Activated CD4-positive, alpha-beta memory T cell treated with anti-CD3 and anti-CD28 coated beads for 36 hours (primary cell): Measurements from ENCODE around the gene NAA20. TPM values are rescaled to one million over a fixed set of nuclear protein-coding genes. Genes with fewer than 3 reads are reported as not detected.

ENCODE experiments used
- CTCF ChIA-PET: fragments of 350-600 bp; sonication (Branson Sonifier 250); formaldehyde crosslinking; loops from one replicate; lab custom pipeline; 2021; ENCODE audit warnings: antibody characterized with exemption, inconsistent platforms; lab: Charles Lee
- POLR2A ChIA-PET: fragments of 350-600 bp; sonication (Branson Sonifier 250); formaldehyde crosslinking; loops from one replicate; lab custom pipeline; 2021; ENCODE audit warnings: antibody characterized with exemption; lab: Charles Lee
- DNase-seq: peaks from one replicate; pipeline ENCODE4 v3.0.0-alpha.2; 2020
- H3K27ac Mint-ChIP-seq: one replicate; pipeline ENCODE4 v1.8.0; 2021; ENCODE audit warnings: mixed read lengths
- H3K27me3 Mint-ChIP-seq: one replicate; pipeline ENCODE4 v1.8.0; 2021; ENCODE audit warnings: mixed read lengths
- H3K36me3 Mint-ChIP-seq: one replicate; pipeline ENCODE4 v1.8.0; 2021; ENCODE audit warnings: mixed read lengths
- H3K4me1 Mint-ChIP-seq: one replicate; pipeline ENCODE4 v1.8.0; 2021; ENCODE audit warnings: low read depth, mixed read lengths
- H3K4me3 Mint-ChIP-seq: one replicate; pipeline ENCODE4 v1.8.0; 2021; ENCODE audit warnings: mild to moderate bottlenecking, mixed read lengths
- H3K9me3 Mint-ChIP-seq: one replicate; pipeline ENCODE4 v1.8.0; 2021; ENCODE audit warnings: mixed read lengths
- intact Hi-C: fragments of 100-400 bp; cut with micrococcal nuclease; formaldehyde crosslinking; loops from one replicate; pipeline ENCODE4 v1.15.1; 2023
- total RNA-seq, 2 experiments: library from RNA; stranded (reverse); gene quantifications; one replicate each; pipeline ENCODE4 v1.2.3, GENCODE V29; 2021

Gene NAA20
- total RNA-seq, 2 experiments from 2014 or later = 82.6 to 82.9 TPM

DNA sequence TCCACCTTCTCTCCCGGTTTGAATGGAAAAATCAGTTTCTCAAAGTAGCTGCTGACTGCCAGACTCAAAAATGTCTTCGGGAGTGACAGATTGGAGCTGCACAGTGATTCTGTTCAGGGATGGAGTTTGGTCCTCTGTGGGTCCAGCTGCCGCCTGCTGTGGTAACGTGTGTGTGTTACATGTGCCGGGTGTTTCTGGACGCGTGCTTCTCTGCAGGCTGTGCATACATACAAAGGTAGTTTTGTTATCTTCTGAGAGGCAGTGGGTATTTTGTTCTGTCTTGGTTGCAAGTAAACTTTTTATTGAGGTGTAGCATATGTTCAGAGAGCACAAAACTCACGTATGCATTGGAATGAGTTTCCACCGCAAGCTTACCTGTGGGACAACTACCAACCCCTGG is 41.3 kb upstream of the NAA20 start:
- Mint-ChIP-seq H3K36me3 (no peaks in the 10 kb centered on the region), H3K4me3 (no peak overlapping the region), H3K27me3 (no peaks in the 10 kb centered on the region), H3K27ac (no peak overlapping the region), H3K4me1 (peaks cover 28% of the 10 kb centered on the region), H3K9me3 (peaks cover 3% of the 10 kb centered on the region)
- DNase-seq = no peak
- intact Hi-C loops = no loop called here
- ChIA-PET CTCF (interaction anchor here (0.8 kb wide), 1 partner anchor 9 kb away, joined by 3 read pairs; no protein-coding TSS in a partner anchor), POLR2A (no interaction called here)

DNA sequence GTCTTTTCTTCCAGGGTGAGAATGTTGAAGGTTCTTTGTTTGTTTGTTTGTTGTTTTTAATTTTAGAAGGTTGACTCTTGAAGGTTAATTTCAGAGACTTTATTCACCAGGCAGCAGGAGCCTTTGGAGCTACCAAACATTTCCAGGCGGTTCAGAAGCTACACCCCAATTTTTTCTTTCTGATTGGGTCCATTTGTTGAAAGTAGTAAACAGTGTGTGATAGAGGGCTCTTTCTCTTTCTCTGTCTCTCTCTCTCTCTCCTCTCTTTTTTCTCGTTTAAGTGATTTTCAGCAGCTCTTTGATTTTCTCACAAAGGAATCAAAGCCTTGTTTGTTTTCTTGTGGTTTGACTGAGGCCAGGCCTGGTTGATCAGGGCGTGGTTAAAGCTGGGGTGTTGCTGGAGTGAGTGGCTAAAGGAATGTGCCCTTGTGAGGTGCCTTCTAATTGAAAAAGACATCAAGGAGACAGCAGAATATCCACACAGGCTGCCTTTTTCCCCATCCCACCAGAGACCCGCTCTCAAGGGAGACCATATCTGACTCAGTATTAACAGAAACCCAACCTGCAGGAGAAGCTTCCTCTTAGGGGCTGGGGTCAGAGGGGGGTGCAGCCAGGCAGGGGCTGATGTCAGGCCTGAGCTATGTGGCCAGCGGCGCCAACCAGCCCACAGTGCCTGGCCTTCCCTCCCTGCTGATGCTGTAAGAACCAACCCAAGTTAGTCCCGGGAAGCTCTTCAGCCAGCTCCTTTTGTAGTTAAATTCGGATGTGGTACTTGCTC is 40.4 kb upstream of the NAA20 start:
- DNase-seq = no peak
- Mint-ChIP-seq H3K36me3 (no peaks in the 10 kb centered on the region), H3K9me3 (peaks cover 3% of the 10 kb centered on the region), H3K4me3 (no peak overlapping the region), H3K27me3 (no peaks in the 10 kb centered on the region), H3K4me1 (peaks cover 28% of the 10 kb centered on the region), H3K27ac (no peak overlapping the region)
- intact Hi-C loops = no loop called here
- ChIA-PET POLR2A (no interaction called here), CTCF (no interaction called here)

DNA sequence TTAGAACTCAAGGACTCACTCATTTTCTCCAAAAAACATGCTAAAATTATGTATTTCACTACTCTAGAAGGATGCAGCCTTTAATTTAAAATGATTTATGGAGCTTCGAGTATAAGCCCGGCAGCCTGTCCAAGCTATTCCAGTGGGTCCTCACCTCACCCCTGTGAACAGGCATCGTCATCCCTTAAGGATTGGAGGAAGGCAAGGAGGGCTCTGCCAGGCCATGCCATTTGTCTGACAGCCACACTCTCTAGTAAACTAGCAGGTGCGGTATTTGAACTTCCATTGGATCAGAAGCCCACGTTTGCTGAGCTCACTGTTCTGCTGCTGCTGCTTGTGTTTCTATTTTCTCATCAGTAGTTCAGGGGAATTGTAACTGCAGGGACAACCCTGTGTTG is 39.8 kb upstream of the NAA20 start:
- Mint-ChIP-seq H3K4me1 (peaks cover 28% of the 10 kb centered on the region), H3K27me3 (no peaks in the 10 kb centered on the region), H3K9me3 (peaks cover 3% of the 10 kb centered on the region), H3K4me3 (no peak overlapping the region), H3K36me3 (no peaks in the 10 kb centered on the region), H3K27ac (no peak overlapping the region)
- DNase-seq = no peak
- POLR2A ChIA-PET = no interaction called here
- CTCF ChIA-PET = interaction anchor here (1.2 kb wide), 1 partner anchor 8 kb away, joined by 3 read pairs; no protein-coding TSS in a partner anchor
- intact Hi-C loops = no loop called here

DNA sequence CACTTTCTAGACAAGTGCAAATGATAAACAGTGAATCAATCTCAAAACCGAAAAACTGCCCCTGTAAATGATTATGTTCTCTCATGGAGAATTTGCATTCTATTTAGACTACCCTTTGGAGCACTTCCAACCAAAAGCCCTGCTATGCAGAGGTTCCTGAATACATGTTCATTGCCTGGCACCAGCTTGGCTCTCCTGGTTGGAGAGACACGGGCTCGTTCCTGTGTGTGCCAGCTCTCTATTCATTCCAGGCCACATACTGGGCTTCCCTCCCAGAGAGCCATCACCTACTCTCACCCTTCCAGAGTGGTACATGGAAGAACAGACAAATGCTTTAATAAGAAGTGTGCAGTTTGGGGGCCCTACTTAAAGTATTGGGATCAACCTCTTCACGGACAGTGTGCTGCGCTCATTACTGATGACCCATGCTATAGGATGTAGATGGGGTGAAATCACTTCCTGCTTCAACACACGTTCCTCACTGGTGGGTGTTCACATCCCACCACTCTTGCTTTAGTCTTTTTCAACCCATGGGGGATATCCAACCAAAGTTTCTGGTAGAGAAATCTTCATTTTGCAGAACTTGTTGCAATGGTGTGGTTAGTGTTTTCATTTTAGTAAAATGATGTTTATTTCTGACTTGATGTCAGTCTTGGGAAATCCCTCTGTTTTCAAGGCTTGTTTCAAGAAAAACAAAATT is 38.5 kb upstream of the NAA20 start:
- no peaks in the 10 kb centered on the region for H3K36me3 Mint-ChIP-seq
- peaks cover 27% of the 10 kb centered on the region for H3K4me1 Mint-ChIP-seq
- DNase-seq = no peak
- intact Hi-C loops = no loop called here
- H3K4me3 Mint-ChIP-seq = no peak overlapping the region
- POLR2A ChIA-PET = no interaction called here
- CTCF ChIA-PET = interaction anchor here (1.1 to 1.2 kb wide), 2 partner anchors 10 to 193 kb away, joined by 3 to 4 read pairs; no protein-coding TSS in a partner anchor
- peaks cover 3% of the 10 kb centered on the region for H3K9me3 Mint-ChIP-seq
- no peaks in the 10 kb centered on the region for H3K27me3 Mint-ChIP-seq
- H3K27ac Mint-ChIP-seq = no peak overlapping the region

DNA sequence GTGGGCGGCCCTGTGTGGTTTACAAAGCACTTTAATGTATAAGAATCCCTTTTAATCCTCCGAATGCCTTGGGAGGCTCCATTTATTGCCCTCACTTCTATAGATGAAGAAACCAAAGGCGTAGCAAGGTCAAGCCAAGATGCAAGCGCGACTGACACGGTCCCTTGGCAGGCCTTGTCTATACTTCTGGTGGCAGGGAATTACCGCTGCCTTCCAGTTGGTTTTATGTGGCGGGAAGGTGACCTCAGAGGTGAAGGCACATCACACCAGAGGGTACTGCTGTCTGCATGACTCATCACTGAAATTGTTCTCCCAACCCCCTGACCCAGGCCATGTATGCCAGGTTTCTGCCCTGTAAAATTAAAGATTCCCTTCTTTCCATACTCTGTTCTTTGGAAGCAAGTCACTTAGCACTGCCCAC is 36.1 kb upstream of the NAA20 start:
- Mint-ChIP-seq H3K27ac (no peak overlapping the region), H3K9me3 (peaks cover 3% of the 10 kb centered on the region), H3K4me1 (peaks cover 20% of the 10 kb centered on the region), H3K27me3 (no peaks in the 10 kb centered on the region), H3K4me3 (no peak overlapping the region), H3K36me3 (no peaks in the 10 kb centered on the region)
- ChIA-PET CTCF (no interaction called here), POLR2A (no interaction called here)
- no peak for DNase-seq
- intact Hi-C loops = no loop called here

DNA sequence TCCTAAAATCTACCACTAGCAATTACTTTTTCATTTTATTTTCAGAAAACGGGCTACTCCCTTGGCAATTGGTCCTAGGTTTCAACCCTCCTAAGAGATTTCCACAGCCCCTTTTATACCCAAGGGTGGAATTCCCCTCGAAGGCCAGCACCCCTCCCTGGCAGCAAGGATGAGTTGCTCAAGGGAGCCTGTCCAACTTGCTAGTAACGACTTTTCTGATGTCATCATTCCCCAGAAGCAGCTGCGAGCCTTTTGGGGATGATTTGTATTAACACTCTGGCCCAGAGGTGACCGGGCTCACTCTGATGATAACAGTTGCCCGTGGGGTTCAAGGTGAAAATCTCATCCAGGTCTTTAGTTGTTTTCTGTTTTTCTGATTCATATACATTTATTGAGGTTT is 30.7 kb upstream of the NAA20 start:
- Mint-ChIP-seq H3K36me3 (no peaks in the 10 kb centered on the region), H3K27ac (no peak overlapping the region), H3K9me3 (no peaks in the 10 kb centered on the region), H3K27me3 (no peaks in the 10 kb centered on the region), H3K4me3 (no peak overlapping the region), H3K4me1 (no peaks in the 10 kb centered on the region)
- no peak for DNase-seq
- ChIA-PET POLR2A (no interaction called here), CTCF (interaction anchor here (1.4 kb wide), 1 partner anchor 199 kb away, joined by 3 read pairs; no protein-coding TSS in a partner anchor)
- intact Hi-C loops = no loop called here

DNA sequence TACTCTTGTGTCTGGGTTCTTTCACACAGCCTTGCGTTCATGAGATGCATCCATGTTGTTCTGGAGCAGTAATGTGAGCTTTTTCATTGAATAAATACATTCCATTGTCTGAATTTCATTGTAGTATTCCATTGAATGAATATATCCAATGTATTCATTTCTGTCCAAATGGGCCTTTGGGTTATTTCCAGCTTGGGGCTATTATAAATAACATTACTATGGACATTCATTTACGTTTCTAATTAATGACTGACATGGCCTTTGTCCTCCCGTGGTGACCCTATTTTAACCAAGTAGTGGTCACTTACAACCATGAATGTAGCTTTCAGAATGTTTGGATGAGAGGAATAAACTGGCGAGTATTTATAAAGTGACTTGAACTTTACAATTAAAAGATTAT is 30.1 kb upstream of the NAA20 start:
- Mint-ChIP-seq H3K4me3 (no peak overlapping the region), H3K9me3 (no peaks in the 10 kb centered on the region), H3K36me3 (no peaks in the 10 kb centered on the region), H3K27me3 (no peaks in the 10 kb centered on the region), H3K4me1 (no peaks in the 10 kb centered on the region), H3K27ac (no peak overlapping the region)
- ChIA-PET POLR2A (no interaction called here), CTCF (interaction anchor here (0.8 to 1.4 kb wide), 2 partner anchors 8 to 200 kb away, joined by 3 read pairs; no protein-coding TSS in a partner anchor)
- intact Hi-C loops = no loop called here
- DNase-seq = no peak

DNA sequence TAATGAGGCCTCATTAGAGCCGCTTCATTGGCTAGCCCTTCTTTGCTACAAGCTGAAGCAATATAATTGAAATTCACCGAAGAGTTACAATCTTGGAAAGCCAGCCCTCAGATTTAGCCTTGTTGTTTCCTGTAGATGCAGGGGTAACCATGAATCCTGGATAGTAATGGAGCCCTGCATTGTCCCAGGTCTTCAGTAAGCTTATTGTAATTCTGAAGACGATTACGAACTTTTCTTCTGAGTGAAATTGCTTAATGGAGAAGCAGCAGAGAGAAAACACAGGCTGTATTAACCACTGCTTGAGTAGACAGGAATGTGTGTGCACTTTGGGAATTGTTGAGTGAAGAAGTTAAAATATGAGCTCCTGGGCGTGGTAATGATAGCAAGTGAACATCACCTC is 26.3 kb upstream of the NAA20 start:
- ChIA-PET POLR2A (no interaction called here), CTCF (interaction anchor here (2.3 kb wide), 1 partner anchor 206 kb away, joined by 6 read pairs; no protein-coding TSS in a partner anchor)
- DNase-seq = no peak
- Mint-ChIP-seq H3K4me1 (no peaks in the 10 kb centered on the region), H3K36me3 (no peaks in the 10 kb centered on the region), H3K27me3 (peaks cover 2% of the 10 kb centered on the region), H3K9me3 (no peaks in the 10 kb centered on the region), H3K27ac (no peak overlapping the region), H3K4me3 (no peak overlapping the region)
- intact Hi-C loops = loop anchor here (10.0 kb wide), 1 partner anchor 86 kb away; no protein-coding TSS in a partner anchor

DNA sequence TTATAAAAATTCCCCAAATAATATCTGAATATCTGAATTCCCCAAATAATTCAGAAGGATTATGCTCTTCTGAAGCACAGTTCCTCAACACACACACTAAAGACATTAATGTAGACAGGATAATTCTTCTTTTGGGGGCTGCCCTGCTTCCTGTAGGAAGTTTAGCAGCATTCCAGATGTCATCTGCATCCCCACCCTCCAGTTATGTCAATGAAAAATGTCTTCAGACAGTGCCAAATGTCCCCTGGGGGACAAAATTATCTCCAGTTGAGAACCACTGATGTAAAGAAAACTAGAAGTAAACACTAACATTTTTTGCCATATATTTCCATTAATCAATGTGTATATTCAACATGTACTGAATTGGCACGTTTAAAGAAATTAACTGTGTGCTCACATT is 25.9 kb upstream of the NAA20 start:
- H3K27me3 Mint-ChIP-seq = peaks cover 2% of the 10 kb centered on the region
- no peaks in the 10 kb centered on the region for H3K9me3 Mint-ChIP-seq
- ChIA-PET POLR2A (no interaction called here), CTCF (interaction anchor here (2.3 kb wide), 1 partner anchor 206 kb away, joined by 6 read pairs; no protein-coding TSS in a partner anchor)
- no peak overlapping the region for H3K4me3 Mint-ChIP-seq
- H3K27ac Mint-ChIP-seq = no peak overlapping the region
- H3K36me3 Mint-ChIP-seq = no peaks in the 10 kb centered on the region
- DNase-seq = no peak
- H3K4me1 Mint-ChIP-seq = no peaks in the 10 kb centered on the region
- intact Hi-C loops = loop anchor here (10.0 kb wide), 1 partner anchor 87 kb away; no protein-coding TSS in a partner anchor

DNA sequence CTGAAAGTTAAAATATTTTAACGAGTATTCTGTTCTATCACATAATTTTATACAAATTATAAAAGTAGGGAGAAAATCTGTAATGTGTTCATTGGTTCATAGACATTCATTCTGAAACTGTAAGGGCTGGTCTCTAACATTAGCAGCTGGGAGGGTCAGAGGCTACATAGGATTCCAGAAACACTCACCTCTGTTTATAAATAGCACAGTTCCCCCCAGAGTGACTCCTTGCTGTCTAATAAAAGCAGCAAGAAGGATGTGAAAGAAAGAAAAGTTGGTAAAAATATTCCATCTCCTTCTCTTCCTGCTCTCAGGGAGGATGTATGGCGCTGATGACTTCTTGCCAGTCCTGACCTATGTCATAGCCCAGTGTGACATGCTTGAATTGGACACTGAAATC is 25.3 kb upstream of the NAA20 start:
- intact Hi-C loops = loop anchor here (10.0 kb wide), 1 partner anchor 87 kb away; no protein-coding TSS in a partner anchor
- DNase-seq = no peak
- no peak overlapping the region for H3K27ac Mint-ChIP-seq
- no peak overlapping the region for H3K4me3 Mint-ChIP-seq
- POLR2A ChIA-PET = no interaction called here
- CTCF ChIA-PET = interaction anchor here (2.3 kb wide), 1 partner anchor 207 kb away, joined by 6 read pairs; no protein-coding TSS in a partner anchor
- no peaks in the 10 kb centered on the region for H3K4me1 Mint-ChIP-seq
- H3K27me3 Mint-ChIP-seq = peaks cover 3% of the 10 kb centered on the region
- no peaks in the 10 kb centered on the region for H3K9me3 Mint-ChIP-seq
- no peaks in the 10 kb centered on the region for H3K36me3 Mint-ChIP-seq

DNA sequence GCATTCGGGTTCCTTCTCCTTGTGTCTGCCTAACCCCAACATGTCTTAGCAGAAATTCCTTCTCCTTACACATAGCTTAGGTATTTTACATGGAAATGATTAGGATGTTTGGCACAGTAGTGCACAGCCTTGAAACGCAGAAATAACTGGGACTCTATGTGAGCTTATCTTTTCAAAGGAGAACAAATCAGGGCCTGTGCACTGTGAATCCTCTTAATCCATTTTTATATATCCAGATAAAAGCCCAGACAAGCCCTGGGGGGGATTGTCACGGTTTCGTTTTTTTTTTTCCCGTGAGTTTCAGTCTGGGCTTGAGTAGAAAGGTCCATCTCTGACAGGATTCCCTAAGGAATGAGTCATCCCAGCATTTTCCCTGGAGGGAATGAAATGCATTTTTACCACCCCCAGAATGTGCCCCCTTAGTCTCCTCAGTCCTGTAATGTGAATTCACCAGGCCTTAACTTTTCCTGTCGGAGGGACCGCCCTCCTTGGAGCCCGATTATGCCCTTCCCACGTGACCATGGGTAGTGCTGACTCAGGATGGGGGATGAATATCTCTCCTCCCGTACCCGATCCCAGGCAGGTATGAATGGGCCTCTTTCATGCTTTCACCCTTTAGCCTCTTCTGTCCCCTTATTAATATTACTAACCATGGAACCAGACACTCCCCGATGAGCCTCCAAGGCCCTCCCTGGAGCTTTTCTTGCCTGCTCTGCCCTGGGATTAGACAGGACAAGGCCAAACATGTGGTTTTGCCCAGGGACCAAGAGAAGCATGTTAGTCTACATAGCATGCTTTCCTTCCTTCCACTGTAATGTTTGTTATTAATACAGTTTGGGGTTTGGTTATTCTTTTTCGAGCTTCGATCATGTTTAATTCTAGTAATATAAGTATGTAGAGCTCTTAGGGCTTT is 23.9 kb upstream of the NAA20 start:
- intact Hi-C loops = loop anchor here (10.0 kb wide), 1 partner anchor 88 kb away; no protein-coding TSS in a partner anchor
- ChIA-PET CTCF (interaction anchor here (0.8 to 2.8 kb wide), 10 partner anchors 23 to 300 kb away, joined by 3 to 19 read pairs (median 5); partner anchors contain the start of gene NAA20), POLR2A (no interaction called here)
- Mint-ChIP-seq H3K27ac (no peak overlapping the region), H3K27me3 (peaks cover 3% of the 10 kb centered on the region), H3K9me3 (no peaks in the 10 kb centered on the region), H3K4me3 (no peak overlapping the region), H3K4me1 (no peaks in the 10 kb centered on the region), H3K36me3 (no peaks in the 10 kb centered on the region)
- DNase-seq = no peak
